ENCODE measurements around the gene MLLT3. TPM values are rescaled to one million over a fixed set of nuclear protein-coding genes. Genes with fewer than 3 reads are reported as not detected.

MLLT3 gene
- total RNA-seq, 1 donor = 19.8 TPM

DNA sequence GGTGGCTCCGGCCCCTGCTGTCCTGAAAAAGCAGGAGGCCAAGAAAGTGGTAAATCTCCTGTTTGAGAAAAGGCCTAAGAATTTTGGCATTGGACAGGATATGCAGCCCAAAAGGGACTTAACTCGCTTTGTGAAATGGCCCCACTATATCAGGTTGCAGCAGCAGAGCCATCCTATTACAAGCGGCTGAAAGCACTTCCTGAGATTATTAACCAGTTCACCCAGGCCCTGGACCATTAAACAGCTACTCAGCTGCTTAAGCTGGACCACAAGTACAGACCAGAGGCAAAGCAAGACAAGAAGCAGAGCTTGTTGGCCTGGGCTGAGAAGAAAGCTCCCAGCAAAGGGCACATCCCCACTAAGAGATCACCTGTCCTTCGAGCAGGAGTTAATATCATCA is 89.7 kb downstream of the MLLT3 start:
- H3K4me3 ChIP-seq (ENCODE audit: low read depth, low read length) = no peak overlapping the region
- DNase-seq (ENCODE audit: low read depth) = no peak
- TF ChIP-seq, protein P1, sequence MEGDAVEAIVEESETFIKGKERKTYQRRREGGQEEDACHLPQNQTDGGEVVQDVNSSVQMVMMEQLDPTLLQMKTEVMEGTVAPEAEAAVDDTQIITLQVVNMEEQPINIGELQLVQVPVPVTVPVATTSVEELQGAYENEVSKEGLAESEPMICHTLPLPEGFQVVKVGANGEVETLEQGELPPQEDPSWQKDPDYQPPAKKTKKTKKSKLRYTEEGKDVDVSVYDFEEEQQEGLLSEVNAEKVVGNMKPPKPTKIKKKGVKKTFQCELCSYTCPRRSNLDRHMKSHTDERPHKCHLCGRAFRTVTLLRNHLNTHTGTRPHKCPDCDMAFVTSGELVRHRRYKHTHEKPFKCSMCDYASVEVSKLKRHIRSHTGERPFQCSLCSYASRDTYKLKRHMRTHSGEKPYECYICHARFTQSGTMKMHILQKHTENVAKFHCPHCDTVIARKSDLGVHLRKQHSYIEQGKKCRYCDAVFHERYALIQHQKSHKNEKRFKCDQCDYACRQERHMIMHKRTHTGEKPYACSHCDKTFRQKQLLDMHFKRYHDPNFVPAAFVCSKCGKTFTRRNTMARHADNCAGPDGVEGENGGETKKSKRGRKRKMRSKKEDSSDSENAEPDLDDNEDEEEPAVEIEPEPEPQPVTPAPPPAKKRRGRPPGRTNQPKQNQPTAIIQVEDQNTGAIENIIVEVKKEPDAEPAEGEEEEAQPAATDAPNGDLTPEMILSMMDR (IDR thresholded peaks at IDR 0.05; ENCODE audit: insufficient read depth, low read length) = no peak

DNA sequence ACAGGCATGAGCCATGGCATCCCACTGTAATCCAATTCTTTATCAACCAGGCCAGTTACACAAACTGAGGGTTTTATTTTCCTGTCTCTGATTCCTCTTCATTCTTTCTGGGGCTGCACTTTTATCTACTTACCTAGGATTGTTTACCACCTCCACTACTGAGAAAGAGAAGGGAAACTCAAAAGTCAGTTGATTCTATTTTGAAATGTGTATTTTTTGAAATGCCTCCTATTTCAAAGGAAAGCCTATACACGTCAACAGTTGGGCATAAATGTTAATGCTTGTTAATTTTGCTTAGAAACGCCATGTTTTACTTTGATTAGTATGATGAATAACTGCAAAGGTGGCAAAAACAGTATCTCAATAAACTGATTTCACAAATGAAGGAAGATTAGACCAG is 92.5 kb downstream of the MLLT3 start:
- no peak for DNase-seq (ENCODE audit: low read depth)
- TF ChIP-seq, protein P1 (IDR thresholded peaks at IDR 0.05; ENCODE audit: insufficient read depth, low read length) = no peak
- H3K4me3 ChIP-seq (ENCODE audit: low read depth, low read length) = no peak overlapping the region

DNA sequence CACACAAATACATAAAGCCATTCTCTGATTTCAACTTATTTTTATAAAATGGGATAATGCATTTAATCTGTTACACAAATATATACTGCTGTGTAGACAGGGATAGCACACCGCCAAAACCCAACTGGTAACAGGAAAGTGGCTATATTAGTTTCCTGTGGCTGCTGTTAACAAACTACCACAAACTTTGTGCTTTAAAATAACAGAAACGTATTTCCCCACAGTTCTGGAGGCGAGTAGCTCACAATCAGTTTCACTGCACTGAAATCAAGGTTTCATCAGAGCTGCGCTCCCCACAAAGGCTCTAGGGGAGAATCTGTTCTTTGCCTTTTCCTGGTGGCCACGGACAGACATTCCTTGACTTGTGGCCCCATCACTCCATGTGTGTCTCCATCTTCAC is 94.0 kb downstream of the MLLT3 start:
- no peak overlapping the region for H3K4me3 ChIP-seq (ENCODE audit: low read depth, low read length)
- TF ChIP-seq, protein P1 (IDR thresholded peaks at IDR 0.05; ENCODE audit: insufficient read depth, low read length) = no peak
- no peak for DNase-seq (ENCODE audit: low read depth)

DNA sequence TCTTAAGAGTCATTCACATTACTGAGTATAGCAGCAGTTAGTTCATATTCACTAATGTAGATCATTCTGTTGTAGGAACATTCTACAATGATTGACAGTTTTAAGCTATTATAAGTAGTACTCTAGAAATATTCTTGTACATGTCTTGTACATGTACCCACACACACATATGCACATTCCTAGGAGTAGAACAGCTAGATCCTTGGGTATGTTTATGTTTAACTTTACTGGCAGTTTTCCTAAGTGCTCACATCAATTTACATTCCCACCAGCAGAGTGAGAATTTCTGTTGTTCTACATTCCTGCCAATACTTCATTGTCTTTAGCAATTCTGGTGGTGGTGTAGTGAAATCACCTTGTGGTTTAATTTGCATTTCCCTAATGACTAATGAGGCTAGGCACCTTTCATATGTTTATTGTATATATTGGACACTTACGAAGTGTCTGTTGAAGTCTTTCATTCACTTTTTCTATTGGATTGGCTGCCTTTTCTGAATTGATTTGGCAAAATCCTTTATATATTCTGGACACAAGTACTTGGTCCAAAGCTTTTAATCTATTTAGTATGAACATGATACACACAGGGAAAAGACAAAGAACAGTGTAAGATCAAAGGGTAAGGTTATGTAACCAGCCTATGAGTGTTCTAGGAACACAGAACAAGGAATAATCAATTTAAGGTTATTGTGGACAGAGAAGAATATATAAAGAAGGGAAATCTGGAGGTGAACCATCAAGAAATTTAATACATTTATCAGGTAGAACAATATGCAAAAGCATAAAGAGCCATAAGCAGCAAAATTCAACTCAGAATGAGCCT is 95.6 kb downstream of the MLLT3 start:
- TF ChIP-seq, protein P1 (IDR thresholded peaks at IDR 0.05; ENCODE audit: insufficient read depth, low read length) = peak; percentile 14

DNA sequence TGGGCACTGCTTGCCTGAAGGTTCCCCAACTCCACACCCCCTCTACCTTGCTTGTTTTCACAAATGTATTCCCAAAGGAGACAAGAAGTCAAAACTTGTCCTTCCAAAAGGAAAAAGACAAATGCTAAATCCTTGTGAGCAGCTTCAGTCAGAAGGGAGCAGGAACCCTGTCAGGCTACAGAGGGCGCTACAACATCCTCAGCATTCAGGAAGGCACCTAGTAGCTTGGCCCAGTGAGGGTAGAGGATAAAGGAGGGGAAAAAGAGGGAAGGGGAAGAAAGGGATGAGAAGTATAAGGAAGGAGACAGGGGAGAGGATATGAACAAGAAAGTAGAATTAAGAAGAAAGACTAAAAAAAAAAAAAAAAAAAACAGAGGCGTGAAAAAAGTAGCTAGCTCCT is 97.5 kb downstream of the MLLT3 start:
- TF ChIP-seq, protein P1 (IDR thresholded peaks at IDR 0.05; ENCODE audit: insufficient read depth, low read length) = no peak
- DNase-seq (ENCODE audit: low read depth) = no peak
- H3K4me3 ChIP-seq (ENCODE audit: low read depth, low read length) = no peak overlapping the region

More for the DNA sequence above, 95.6 kb downstream of the MLLT3 start:
- H3K4me3 ChIP-seq (ENCODE audit: low read depth, low read length) = no peak overlapping the region
- peak; percentile 17 for DNase-seq (ENCODE audit: low read depth)

DNA sequence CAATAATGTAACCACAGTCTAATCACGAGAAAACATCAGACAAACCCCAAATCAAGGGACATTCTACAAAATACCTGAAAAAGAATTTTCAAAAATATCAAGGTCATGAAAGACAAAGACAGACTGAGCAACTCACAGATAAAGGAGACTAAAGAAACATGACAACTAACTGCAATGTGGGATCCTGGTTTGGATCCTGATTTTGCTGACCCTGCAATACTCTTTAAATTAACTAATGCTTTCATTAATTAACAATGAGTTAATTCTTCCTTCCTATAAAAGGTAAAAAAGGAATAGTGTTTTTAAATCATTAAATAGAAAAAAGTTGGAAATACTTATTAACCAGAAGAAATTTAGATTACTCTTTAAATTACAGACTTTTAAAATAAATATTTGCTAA is 103.6 kb downstream of the MLLT3 start:
- no peak overlapping the region for H3K4me3 ChIP-seq (ENCODE audit: low read depth, low read length)
- TF ChIP-seq, protein P1 (IDR thresholded peaks at IDR 0.05; ENCODE audit: insufficient read depth, low read length) = no peak
- no peak for DNase-seq (ENCODE audit: low read depth)
